Osteocyte (in vitro differentiated cells): ENCODE data around the gene AP2B1. TPM values are rescaled to one million over a fixed set of nuclear protein-coding genes. Genes with fewer than 3 reads are reported as not detected.

Experiments
- DNase-seq: peaks from one replicate; pipeline ENCODE4 v3.0.0; 2021; ENCODE audit warnings: mixed read lengths; ENCODE audit not compliant: unreplicated experiment; ENCODE audit errors: extremely low spot score
- H3K27ac Mint-ChIP-seq: one replicate; pipeline ENCODE4 v1.8.0; 2021; ENCODE audit warnings: mild to moderate bottlenecking, mixed read lengths; ENCODE audit not compliant: unreplicated experiment
- H3K27me3 Mint-ChIP-seq: one replicate; pipeline ENCODE4 v1.8.0; 2021; ENCODE audit warnings: mixed read lengths; ENCODE audit not compliant: unreplicated experiment
- H3K36me3 Mint-ChIP-seq: one replicate; pipeline ENCODE4 v1.8.0; 2021; ENCODE audit warnings: mixed read lengths; ENCODE audit not compliant: unreplicated experiment
- H3K4me1 Mint-ChIP-seq: one replicate; pipeline ENCODE4 v1.8.0; 2021; ENCODE audit warnings: mixed read lengths; ENCODE audit not compliant: unreplicated experiment
- H3K4me3 Mint-ChIP-seq: one replicate; pipeline ENCODE4 v1.8.0; 2021; ENCODE audit warnings: mild to moderate bottlenecking, moderate library complexity, mixed read lengths; ENCODE audit not compliant: unreplicated experiment
- H3K9me3 Mint-ChIP-seq: one replicate; pipeline ENCODE4 v1.8.0; 2021; ENCODE audit warnings: mixed read lengths; ENCODE audit not compliant: unreplicated experiment
- total RNA-seq: library from RNA; stranded (reverse); gene quantifications from 2 replicates; pipeline ENCODE4 v1.2.1, GENCODE V29; 2021
- TF ChIP-seq, protein P1 (sequence below): fragments of 200-600 bp; sonication (generic); IDR thresholded peaks from 2 replicates; pipeline ENCODE4 v1.5.0; 2021; ENCODE audit warnings: antibody characterized with exemption, mild to moderate bottlenecking, moderate library complexity

AP2B1 gene
- total RNA-seq, 1 donor from 2014 or later, result 201 TPM

DNA sequence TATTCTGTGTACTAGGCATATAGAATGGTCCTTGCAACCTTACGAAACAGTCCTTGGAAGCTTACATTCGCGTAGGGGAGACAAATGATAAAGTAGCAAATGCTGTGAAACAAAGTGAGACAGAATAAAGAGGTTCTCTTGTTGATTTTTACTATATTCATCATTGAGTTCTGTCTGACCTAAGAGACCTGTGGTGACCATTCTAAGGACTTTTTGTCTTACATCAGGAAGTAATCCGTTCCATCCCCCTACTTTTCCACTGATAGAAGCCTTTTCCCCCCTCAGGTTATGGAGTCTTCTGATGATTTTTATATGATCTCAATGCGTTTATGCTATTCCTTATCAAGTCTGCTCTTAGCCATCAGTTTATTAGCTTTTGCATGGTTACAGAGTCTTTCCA, 77.6 kb downstream of the AP2B1 start:
- H3K27me3 Mint-ChIP-seq, result no peaks in the 10 kb centered on the region
- no peaks in the 10 kb centered on the region for H3K9me3 Mint-ChIP-seq
- TF ChIP-seq, protein P1, sequence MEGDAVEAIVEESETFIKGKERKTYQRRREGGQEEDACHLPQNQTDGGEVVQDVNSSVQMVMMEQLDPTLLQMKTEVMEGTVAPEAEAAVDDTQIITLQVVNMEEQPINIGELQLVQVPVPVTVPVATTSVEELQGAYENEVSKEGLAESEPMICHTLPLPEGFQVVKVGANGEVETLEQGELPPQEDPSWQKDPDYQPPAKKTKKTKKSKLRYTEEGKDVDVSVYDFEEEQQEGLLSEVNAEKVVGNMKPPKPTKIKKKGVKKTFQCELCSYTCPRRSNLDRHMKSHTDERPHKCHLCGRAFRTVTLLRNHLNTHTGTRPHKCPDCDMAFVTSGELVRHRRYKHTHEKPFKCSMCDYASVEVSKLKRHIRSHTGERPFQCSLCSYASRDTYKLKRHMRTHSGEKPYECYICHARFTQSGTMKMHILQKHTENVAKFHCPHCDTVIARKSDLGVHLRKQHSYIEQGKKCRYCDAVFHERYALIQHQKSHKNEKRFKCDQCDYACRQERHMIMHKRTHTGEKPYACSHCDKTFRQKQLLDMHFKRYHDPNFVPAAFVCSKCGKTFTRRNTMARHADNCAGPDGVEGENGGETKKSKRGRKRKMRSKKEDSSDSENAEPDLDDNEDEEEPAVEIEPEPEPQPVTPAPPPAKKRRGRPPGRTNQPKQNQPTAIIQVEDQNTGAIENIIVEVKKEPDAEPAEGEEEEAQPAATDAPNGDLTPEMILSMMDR, result no peak
- H3K4me3 Mint-ChIP-seq, result no peak overlapping the region
- H3K27ac Mint-ChIP-seq, result no peak overlapping the region
- peaks cover 3% of the 10 kb centered on the region for H3K4me1 Mint-ChIP-seq
- DNase-seq, result no peak
- peaks cover 27% of the 10 kb centered on the region for H3K36me3 Mint-ChIP-seq

DNA sequence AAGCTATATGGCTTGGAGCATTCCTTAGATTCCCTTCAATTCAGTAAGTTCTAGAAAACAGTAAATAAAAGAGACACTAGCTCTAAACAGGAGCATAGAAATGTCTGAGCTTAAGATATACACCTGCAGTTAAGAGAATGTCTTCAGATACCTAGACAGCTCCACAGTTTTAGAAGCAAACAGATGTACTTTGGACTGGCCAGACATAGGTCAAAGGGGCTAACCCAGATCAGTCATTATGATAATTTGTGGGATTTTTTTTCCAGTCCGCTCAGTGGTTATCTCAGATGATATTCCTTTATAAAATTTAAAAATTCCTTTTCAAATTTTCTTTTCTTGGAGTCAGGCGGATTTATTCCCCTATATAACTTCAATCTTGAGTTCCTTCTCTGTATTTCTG, 78.5 kb downstream of the AP2B1 start:
- Mint-ChIP-seq H3K36me3 (peaks cover 33% of the 10 kb centered on the region), H3K27ac (no peak overlapping the region), H3K9me3 (no peaks in the 10 kb centered on the region), H3K4me1 (peaks cover 3% of the 10 kb centered on the region), H3K27me3 (no peaks in the 10 kb centered on the region), H3K4me3 (no peak overlapping the region)
- TF ChIP-seq, protein P1, result no peak
- DNase-seq, result no peak

DNA sequence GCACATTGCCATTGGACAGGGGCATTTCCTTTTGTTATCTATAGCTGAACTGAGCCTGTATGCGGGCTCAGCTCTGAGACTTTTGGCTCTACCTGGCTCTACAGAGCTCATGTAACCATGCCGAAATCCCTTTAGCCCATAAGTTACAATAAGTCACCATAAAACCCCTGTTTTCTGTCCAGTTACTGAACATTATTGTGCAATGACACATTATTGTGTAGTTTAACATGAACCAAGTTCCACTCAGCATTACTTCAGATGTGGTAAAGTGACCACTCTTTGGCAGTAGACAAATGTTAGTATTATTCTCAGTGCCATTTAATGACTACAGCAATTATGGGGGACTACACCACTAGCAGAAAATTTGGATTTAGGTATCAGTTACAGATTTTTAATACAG, 78.9 kb downstream of the AP2B1 start:
- H3K27me3 Mint-ChIP-seq, result no peaks in the 10 kb centered on the region

DNA sequence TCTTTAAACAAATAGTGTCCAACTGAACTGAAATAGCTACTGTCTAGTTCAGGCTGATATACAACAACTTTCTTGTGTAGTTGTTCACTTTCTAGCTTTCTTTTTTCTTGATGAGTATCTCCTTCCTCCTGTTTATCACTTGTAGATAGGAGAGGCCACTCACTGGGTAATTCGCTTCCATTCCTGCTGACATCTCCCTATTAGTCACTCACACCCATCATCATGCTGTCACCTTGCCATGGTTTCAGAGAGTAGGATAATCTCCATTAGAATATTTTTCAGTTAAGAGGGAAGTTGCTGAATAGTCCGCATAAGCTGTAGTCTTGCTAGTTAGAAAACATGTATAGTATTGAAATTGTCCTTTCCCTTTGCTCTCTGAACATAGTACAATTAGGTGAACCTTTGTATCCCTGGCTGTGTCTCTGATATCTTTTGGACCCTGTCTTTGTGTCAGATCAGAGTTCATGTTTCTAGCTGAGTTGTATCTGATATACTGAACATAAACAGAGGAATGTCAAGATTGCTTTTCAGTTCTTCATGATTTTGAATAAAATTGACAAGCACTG, 79.9 kb downstream of the AP2B1 start:
- H3K27ac Mint-ChIP-seq, result no peak overlapping the region
- TF ChIP-seq, protein P1, result no peak
- H3K4me1 Mint-ChIP-seq, result peaks cover under 1% of the 10 kb centered on the region
- no peak for DNase-seq
- H3K4me3 Mint-ChIP-seq, result no peak overlapping the region
- peaks cover 41% of the 10 kb centered on the region for H3K36me3 Mint-ChIP-seq
- no peaks in the 10 kb centered on the region for H3K27me3 Mint-ChIP-seq
- H3K9me3 Mint-ChIP-seq, result no peaks in the 10 kb centered on the region

More for the DNA sequence above, 78.9 kb downstream of the AP2B1 start:
- no peak for DNase-seq
- Mint-ChIP-seq H3K36me3 (peaks cover 36% of the 10 kb centered on the region), H3K9me3 (no peaks in the 10 kb centered on the region), H3K27ac (no peak overlapping the region), H3K4me1 (peaks cover 3% of the 10 kb centered on the region), H3K4me3 (no peak overlapping the region)
- TF ChIP-seq, protein P1, result no peak

DNA sequence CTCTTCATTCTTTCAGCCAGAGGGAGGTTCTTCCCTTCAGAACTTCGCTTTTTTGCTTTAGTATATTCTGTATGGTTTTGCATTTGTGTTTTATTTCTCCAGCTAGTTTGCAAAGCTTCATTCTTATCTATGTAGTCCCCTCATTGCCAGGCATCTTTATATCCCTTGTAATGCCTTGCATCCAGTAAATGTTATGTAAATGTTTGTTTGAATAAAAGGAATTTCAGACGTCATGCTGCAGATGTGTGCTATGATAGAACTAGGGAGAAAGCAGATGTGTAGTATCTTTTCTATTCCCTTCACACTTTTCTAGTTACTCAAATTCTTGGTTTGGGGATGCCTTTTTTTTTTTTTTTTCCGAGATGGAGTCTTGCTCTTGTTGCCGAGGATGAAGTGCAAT, 81.7 kb downstream of the AP2B1 start:
- DNase-seq, result no peak
- H3K4me3 Mint-ChIP-seq, result no peak overlapping the region
- H3K9me3 Mint-ChIP-seq, result no peaks in the 10 kb centered on the region
- peaks cover 41% of the 10 kb centered on the region for H3K36me3 Mint-ChIP-seq
- no peaks in the 10 kb centered on the region for H3K4me1 Mint-ChIP-seq
- H3K27me3 Mint-ChIP-seq, result no peaks in the 10 kb centered on the region
- H3K27ac Mint-ChIP-seq, result no peak overlapping the region
- TF ChIP-seq, protein P1, result no peak
